PFSK-1 (cell line): ENCODE results near the gene FEM1B.

Experiments used
- FOXP2 ChIP-seq: optimal IDR thresholded peaks from 2 replicates; pipeline ENCODE3; 2011; ENCODE audit warnings: borderline replicate concordance, control low read depth, inconsistent platforms; ENCODE audit not compliant: insufficient read depth; ENCODE audit errors: extremely low read length, extremely low read depth
- POLR2AphosphoS5 ChIP-seq: IDR thresholded peaks from 2 replicates; pipeline ENCODE4 v1.6.1; 2012; ENCODE audit warnings: low read depth, mild to moderate bottlenecking, control low read depth, low read length, moderate library complexity
- REST ChIP-seq, 2 experiments: IDR thresholded peaks; 2 replicates each; pipeline versions ENCODE4 v1.6.1 to v1.8.0; 2011 to 2012; ENCODE audit warnings: low read depth in 2 of 2, low read length in 2 of 2, control low read depth in 1 of 2, inconsistent platforms in 1 of 2, mild to moderate bottlenecking in 1 of 2, moderate library complexity in 1 of 2; ENCODE audit not compliant: insufficient read depth in 1 of 2
- SIN3A ChIP-seq: IDR thresholded peaks from 2 replicates; pipeline ENCODE4 v1.6.1; 2012; ENCODE audit warnings: mild to moderate bottlenecking, low read length, moderate library complexity, borderline replicate concordance; ENCODE audit not compliant: insufficient read depth
- TAF1 ChIP-seq: IDR thresholded peaks from 2 replicates; pipeline ENCODE4 v1.6.1; 2012; ENCODE audit warnings: low read length, control low read depth, borderline replicate concordance; ENCODE audit not compliant: insufficient read depth

FEM1B gene

GRCh38 chr15:68284616-68285258 lies 7.2 kb downstream of the FEM1B start:
- TF ChIP-seq TAF1 (no peak), SIN3A (no peak), REST (IDR thresholded peaks at IDR 0.05; ENCODE audit: insufficient read depth in 1 of 2, low read depth in 2 of 2, low read length in 2 of 2) (no peak), FOXP2 (no peak), POLR2AphosphoS5 (no peak)

GRCh38 chr15:68285259-68285980 lies 7.9 kb downstream of the FEM1B start:
- no peak for TF ChIP-seq POLR2AphosphoS5

- no peak for TF ChIP-seq SIN3A
- no peak for TF ChIP-seq FOXP2
- no peak for TF ChIP-seq POLR2AphosphoS5
- no peak for TF ChIP-seq REST (IDR thresholded peaks at IDR 0.05; ENCODE audit: insufficient read depth in 1 of 2, low read depth in 2 of 2, low read length in 2 of 2)
- no peak for TF ChIP-seq TAF1
Observed at GRCh38 chr15:68286256-68286655, 8.7 kb downstream of the FEM1B start.

GRCh38 chr15:68289057-68289456 lies 11.5 kb downstream of the FEM1B start:
- no peak for TF ChIP-seq POLR2AphosphoS5
- TF ChIP-seq REST (IDR thresholded peaks at IDR 0.05; ENCODE audit: insufficient read depth in 1 of 2, low read depth in 2 of 2, low read length in 2 of 2): no peak
- no peak for TF ChIP-seq SIN3A
- no peak for TF ChIP-seq TAF1
- no peak for TF ChIP-seq FOXP2

GRCh38 chr15:68289621-68290352 lies 12.2 kb downstream of the FEM1B start:
- TF ChIP-seq REST (IDR thresholded peaks at IDR 0.05; ENCODE audit: insufficient read depth in 1 of 2, low read depth in 2 of 2, low read length in 2 of 2): no peak
- TF ChIP-seq SIN3A: no peak
- TF ChIP-seq POLR2AphosphoS5: no peak
- TF ChIP-seq FOXP2: no peak
- no peak for TF ChIP-seq TAF1
